NB4 (cell line): ENCODE measurements around the gene ARHGAP26.

Experiments
- POLR2A ChIP-seq: IDR thresholded peaks from 2 replicates; pipeline ENCODE4 v1.6.1; 2011; ENCODE audit warnings: mild to moderate bottlenecking; ENCODE audit not compliant: insufficient read length; ENCODE audit errors: extremely low read depth
- TF ChIP-seq, protein P1 (sequence below): IDR thresholded peaks from one replicate; pipeline ENCODE4 v1.5.1; 2012; ENCODE audit warnings: low read depth, low read length
- TF ChIP-seq, protein P2 (sequence below): IDR thresholded peaks from 2 replicates; pipeline ENCODE4 v1.6.1; 2011; ENCODE audit warnings: low read depth, low read length

DNA sequence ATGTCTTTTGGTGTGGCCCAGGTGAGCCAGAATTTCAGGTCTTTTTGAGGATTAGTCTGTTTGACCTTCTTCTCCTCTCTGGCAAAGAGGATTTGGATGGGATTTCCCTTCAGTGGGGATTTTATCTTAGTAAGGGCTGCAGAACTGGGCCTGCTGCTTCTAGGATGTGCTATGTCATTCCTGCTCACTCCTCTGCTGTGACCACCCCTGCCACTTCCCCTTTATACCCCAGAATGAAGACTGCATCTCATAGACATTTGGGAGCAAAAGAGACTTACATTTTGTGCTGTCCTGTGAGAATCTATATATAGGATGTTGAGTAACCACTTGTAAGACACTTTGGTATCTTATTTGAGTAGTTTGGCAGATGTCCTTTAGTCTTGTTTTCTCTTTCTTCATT is 76.2 kb downstream of the ARHGAP26 start:
- TF ChIP-seq, protein P1, sequence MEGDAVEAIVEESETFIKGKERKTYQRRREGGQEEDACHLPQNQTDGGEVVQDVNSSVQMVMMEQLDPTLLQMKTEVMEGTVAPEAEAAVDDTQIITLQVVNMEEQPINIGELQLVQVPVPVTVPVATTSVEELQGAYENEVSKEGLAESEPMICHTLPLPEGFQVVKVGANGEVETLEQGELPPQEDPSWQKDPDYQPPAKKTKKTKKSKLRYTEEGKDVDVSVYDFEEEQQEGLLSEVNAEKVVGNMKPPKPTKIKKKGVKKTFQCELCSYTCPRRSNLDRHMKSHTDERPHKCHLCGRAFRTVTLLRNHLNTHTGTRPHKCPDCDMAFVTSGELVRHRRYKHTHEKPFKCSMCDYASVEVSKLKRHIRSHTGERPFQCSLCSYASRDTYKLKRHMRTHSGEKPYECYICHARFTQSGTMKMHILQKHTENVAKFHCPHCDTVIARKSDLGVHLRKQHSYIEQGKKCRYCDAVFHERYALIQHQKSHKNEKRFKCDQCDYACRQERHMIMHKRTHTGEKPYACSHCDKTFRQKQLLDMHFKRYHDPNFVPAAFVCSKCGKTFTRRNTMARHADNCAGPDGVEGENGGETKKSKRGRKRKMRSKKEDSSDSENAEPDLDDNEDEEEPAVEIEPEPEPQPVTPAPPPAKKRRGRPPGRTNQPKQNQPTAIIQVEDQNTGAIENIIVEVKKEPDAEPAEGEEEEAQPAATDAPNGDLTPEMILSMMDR = no peak
- no peak for TF ChIP-seq POLR2A
- TF ChIP-seq, protein P2, sequence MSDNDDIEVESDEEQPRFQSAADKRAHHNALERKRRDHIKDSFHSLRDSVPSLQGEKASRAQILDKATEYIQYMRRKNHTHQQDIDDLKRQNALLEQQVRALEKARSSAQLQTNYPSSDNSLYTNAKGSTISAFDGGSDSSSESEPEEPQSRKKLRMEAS = no peak
